Endothelial cell of hepatic sinusoid (primary cell): ENCODE data around the gene COL5A3.

Experiments
- in situ Hi-C: cut with HindIII; loops from 2 replicates; pipeline ENCODE4 v1.10.0; 2017; ENCODE audit warnings: low sequenced_read_pairs

The COL5A3 gene

DNA sequence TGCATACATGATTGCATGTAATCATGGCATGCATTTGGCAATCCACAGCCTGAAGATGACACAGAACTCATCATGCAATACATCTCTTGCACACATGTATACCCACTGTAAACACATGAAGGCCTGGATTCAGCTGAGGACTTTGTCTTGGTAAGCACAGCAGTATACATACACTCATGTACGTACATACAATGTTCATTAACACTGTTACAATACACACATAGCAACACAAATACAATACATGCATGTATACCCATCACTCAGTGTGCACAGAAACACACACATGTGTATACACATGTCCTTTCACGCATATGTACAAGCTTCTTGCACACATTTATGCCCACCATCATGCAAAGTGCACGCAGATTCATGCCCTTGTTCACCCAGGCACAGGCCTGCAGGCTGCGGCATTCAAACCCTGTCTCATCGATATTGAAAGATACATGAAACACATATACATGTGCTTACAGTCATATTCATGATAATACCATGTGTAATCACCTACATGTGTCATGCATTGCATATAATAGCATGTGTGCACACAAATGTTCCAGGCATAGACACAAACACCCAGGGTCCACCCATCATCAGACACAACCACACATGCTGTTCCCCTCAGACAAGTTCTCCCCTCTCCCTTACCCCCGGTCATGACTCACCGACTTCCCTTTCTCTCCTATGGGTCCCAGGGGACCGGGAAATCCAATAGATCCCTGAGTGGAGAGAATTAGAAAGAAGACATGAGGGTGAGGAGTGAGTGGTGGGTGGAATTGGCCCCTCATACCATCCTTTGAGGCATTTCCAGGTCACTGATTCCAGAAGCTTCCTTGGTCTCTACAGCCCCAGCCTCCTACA is 28.7 kb downstream of the COL5A3 start:
- in situ Hi-C loops: no loop called here

GRCh38 chr19:9972103-9972502 is 38.2 kb downstream of the COL5A3 start:
- in situ Hi-C loops: no loop called here

GRCh38 chr19:9971166-9971897 is 39.0 kb downstream of the COL5A3 start:
- in situ Hi-C loops: no loop called here

GRCh38 chr19:9970481-9970880 is 39.8 kb downstream of the COL5A3 start:
- in situ Hi-C loops: no loop called here

GRCh38 chr19:9969688-9969975 is 40.7 kb downstream of the COL5A3 start:
- in situ Hi-C loops: no loop called here

- in situ Hi-C loops: no loop called here
These were observed 41.2 kb downstream of the COL5A3 start for GRCh38 chr19:9968820-9969687.

- in situ Hi-C loops: no loop called here
These were observed 43.0 kb downstream of the COL5A3 start for GRCh38 chr19:9967326-9967725.

DNA sequence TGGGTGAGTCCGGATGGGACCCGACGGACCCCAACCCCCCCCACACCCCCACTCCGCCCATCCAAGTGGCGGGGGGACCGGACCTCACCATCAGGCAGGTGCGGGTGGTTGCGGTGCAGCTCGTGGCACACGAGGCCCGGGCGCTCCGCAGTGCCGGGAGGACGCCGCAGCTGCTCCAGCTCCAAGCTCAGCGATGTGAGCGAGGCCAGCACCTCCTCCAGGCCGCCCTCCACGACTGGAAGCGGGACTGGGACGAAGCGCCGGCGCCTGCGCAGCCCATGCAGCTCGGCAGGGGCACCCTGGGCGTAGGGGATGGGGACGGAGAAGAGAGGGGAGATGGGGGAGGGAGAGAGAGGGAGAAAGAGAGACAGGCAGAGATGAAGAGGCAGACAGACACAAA is 43.9 kb downstream of the COL5A3 start:
- in situ Hi-C loops: no loop called here

- in situ Hi-C loops: no loop called here
These were observed 44.3 kb downstream of the COL5A3 start for GRCh38 chr19:9966024-9966423.

DNA sequence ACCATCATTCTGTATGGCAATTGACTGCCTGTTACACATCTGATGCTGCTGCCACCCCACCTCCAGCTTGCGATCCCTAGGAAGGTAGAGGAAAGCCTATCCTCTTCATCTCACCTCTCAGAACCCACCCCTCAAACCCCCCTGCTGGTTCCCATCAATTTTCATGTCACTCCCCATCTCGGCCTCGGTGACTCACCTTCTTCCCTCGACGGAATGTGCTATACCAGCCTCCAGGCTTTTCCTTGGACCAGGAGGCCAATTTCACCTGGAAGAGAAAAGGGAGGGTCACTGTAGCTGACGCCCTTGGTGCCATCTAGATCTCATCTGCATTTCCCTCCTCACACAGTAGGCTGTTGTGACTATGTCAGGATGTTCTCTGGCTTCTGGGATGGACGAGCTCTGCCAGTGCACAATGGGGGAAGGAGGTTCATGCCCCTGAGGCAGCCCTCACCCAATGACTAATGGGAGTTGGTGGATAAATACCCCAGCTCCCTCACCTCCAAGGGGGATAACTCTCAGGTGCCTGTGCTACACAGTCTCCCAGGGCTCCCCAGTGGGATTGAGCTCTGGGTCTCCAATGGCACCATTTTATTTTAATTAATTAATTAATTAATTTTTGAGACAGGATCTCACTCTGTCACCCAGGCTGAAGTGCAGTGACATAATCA is 47.5 kb downstream of the COL5A3 start:
- in situ Hi-C loops: no loop called here

GRCh38 chr19:9961103-9961502 is 49.2 kb downstream of the COL5A3 start:
- in situ Hi-C loops: no loop called here

GRCh38 chr19:9958379-9958821 is 51.9 kb downstream of the COL5A3 start:
- in situ Hi-C loops: no loop called here

DNA sequence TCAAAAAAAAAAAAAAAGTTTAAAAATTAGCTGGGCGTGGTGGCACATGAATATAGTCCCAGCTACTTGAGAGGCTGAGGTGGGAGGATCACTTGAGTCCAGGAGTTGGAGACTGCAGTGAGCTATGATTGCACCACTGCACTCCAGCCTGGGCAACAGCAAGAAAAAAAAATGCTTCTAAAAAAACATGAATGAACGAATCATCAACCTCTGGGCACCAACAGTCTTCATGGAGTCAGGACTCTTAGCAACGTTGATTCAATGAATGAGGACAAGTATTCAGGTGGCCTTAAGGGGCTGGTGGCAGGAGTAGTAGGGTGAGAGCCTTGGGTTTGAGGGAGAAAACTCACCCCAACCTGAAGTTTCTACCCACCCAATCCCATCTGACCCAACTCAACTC is 53.3 kb downstream of the COL5A3 start:
- in situ Hi-C loops: no loop called here

DNA sequence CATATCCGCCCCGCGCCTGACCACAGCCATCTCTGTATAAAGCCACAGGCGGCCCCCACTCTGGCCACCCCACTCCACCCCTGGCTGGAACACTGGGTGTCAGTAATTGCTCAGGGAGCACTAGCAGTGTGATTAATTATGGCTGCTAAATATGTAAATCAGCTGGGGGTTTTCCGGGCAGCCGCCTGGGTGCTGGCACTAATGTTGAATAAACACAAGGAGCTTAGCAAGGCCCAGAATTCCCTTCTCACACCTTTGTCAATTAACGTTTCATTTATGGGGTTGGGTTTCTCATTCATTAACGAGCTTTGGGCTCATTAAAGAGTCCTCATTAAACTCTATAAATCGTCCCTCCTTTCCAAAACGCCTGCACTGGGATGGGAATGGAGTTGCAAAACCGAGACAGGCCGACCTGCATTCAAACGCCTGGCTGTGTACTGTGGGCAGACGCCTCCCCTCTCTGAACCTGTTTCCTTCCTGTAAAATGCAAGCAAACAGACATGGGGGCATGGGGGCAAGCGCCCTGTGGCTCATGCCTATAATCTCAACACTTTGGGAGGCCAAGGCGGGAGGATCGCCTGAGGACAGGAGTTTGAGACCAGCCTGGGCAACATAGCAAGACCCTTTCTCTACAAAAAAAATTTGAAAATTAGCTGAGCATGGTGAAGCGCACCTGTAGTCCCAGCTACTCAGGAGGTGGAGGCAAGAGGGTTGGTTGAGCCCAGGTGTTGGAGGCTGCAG is 56.3 kb downstream of the COL5A3 start:
- in situ Hi-C loops: no loop called here

- in situ Hi-C loops: no loop called here
These were observed 58.0 kb downstream of the COL5A3 start for GRCh38 chr19:9952276-9952675.

DNA sequence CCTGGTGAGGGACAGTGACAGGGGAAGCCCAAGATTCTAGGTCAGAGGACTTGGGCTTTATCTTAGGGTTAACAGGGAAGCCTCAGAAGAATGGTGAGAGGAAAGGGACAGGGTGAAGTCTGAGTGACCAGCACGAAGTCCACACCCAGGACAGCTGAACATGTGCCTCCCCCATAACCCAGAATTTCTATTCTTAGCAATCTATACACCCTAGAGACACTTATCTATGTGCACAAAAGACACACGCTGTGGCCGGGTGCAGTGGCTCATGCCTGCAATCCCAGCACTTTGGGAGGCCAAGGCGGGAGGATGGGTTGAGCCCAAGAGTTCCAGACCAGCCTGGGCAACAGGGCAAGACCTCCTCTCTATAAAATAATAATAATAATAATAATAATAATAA is 62.9 kb downstream of the COL5A3 start:
- in situ Hi-C loops: loop anchor here (25.0 kb wide), 1 partner anchor 165 kb away; the partner anchor contains the start of genes ANGPTL6, EIF3G, P2RY11 and PPAN

DNA sequence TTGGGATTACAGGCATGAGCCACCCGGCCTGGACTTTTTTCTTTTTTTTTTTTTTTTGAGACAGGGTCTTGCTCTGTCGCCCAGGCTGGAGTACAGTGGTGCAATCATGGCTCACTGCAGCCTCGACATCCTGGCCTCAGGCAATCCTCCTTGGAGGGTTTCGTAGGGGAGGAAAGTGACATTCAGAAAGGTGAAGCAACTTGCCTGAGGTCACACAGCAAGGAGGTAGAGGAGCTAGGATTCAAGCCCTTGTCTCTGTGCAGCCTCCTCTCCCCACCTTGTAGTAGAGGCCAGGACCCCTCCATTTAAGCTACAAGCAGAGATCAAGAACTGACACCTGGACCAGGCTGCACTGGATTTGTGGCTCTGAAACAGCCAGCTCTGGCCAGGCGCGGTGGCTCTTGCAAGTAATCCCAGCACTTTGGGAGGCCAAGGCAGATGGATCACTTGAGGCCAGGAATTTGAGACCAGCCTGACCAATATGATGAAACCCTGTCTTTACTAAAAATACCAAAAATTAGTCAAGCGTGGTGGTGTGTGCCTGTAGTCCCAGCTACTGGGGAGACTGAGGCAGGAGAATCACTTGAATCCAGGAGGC is 63.7 kb downstream of the COL5A3 start:
- in situ Hi-C loops: loop anchor here (25.0 kb wide), 1 partner anchor 166 kb away; the partner anchor contains the start of genes ANGPTL6, EIF3G, P2RY11 and PPAN

GRCh38 chr19:9945319-9945966 is 64.9 kb downstream of the COL5A3 start:
- in situ Hi-C loops: loop anchor here (25.0 kb wide), 1 partner anchor 167 kb away; the partner anchor contains the start of genes ANGPTL6, EIF3G, P2RY11 and PPAN

DNA sequence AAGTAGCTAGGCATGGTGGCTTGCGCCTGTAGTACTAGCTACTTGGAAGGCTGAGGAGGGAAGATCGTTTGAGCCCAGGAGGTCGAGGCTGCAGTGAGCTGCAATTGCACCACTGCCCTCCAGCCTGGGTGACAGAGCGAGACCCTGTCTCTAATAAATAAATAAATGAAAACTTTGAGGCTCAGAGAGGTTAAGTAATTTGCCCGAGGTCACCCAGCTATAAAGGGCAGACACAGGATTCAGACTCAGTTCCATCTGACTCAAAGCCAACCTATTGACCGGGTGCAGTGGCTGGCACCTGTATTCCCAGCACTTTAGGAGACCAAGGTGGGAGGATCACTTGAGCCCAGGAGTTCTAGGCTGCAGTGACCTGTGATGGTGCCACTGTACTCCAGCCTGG is 66.6 kb downstream of the COL5A3 start:
- in situ Hi-C loops: loop anchor here (25.0 kb wide), 1 partner anchor 169 kb away; the partner anchor contains the start of genes ANGPTL6, EIF3G, P2RY11 and PPAN
